SK-N-SH treated with all-trans-retinoic acid at 6 μM for 48 hours (cell line): Measurements from ENCODE around the gene KLHL20.
"Not testable (repeated sequence)": the region's sequence is repeated elsewhere in the genome, so short reads cannot be mapped to it uniquely, and the experiment has no call there.

Source experiments
- ATAC-seq: fragments of 200-7000 bp; cut with Tn5 transposase; 3 replicates; pipeline ENCODE4 v1.9.1; 2020; ENCODE audit warnings: mild to moderate bottlenecking, moderate library complexity
- ARNTL ChIP-seq: fragments of 450-650 bp; formaldehyde crosslinking; IDR thresholded peaks from 2 replicates; pipeline ENCODE4 v1.5.0; 2020; ENCODE audit warnings: low read depth, mild to moderate bottlenecking, moderate library complexity, borderline replicate concordance
- BACH2 ChIP-seq: fragments of 250-450 bp; sonication (Bioruptor Pico); IDR thresholded peaks from 2 replicates; pipeline ENCODE4 v1.9.0; 2021; ENCODE audit warnings: mild to moderate bottlenecking, borderline replicate concordance
- CSDC2 ChIP-seq: fragments of 250-450 bp; sonication (Bioruptor Pico); IDR thresholded peaks from 2 replicates; pipeline ENCODE4 v1.5.0; 2020; ENCODE audit warnings: mild to moderate bottlenecking, moderate library complexity
- ESRRG ChIP-seq: fragments of 250-450 bp; sonication (Bioruptor Pico); IDR thresholded peaks from 2 replicates; pipeline ENCODE4 v1.6.1; 2021; ENCODE audit warnings: mild to moderate bottlenecking
- GLIS3 ChIP-seq: fragments of 250-450 bp; sonication (Bioruptor Pico); IDR thresholded peaks from 2 replicates; pipeline ENCODE4 v1.5.0; 2020; ENCODE audit warnings: mild to moderate bottlenecking, moderate library complexity
- ISL1 ChIP-seq: fragments of 250-450 bp; sonication (Bioruptor Pico); IDR thresholded peaks from 2 replicates; pipeline ENCODE4 v2.1.2; 2022; ENCODE audit warnings: mild to moderate bottlenecking, moderate library complexity
- OSR1 ChIP-seq: fragments of 250-450 bp; sonication (Bioruptor Pico); IDR thresholded peaks from 2 replicates; pipeline ENCODE4 v1.8.0; 2022; ENCODE audit warnings: moderate library complexity, mild to moderate bottlenecking, inconsistent platforms
- PPARA ChIP-seq: fragments of 250-450 bp; sonication (Bioruptor Pico); IDR thresholded peaks from 2 replicates; pipeline ENCODE4 v1.5.0; 2020; ENCODE audit warnings: mild to moderate bottlenecking, borderline replicate concordance
- RARB ChIP-seq: fragments of 250-450 bp; sonication (Bioruptor Pico); IDR thresholded peaks from 2 replicates; pipeline ENCODE4 v1.8.0; 2021; ENCODE audit warnings: mild to moderate bottlenecking, moderate library complexity
- SNAI2 ChIP-seq: fragments of 250-450 bp; sonication (Bioruptor Pico); IDR thresholded peaks from 2 replicates; pipeline ENCODE4 v1.5.0; 2020; ENCODE audit warnings: mild to moderate bottlenecking, moderate library complexity
- TCF4 ChIP-seq: fragments of 250-450 bp; sonication (Bioruptor Pico); IDR thresholded peaks from 2 replicates; pipeline ENCODE4 v1.8.0; 2021; ENCODE audit warnings: mild to moderate bottlenecking, moderate library complexity, borderline replicate concordance
- TOX ChIP-seq: fragments of 250-450 bp; sonication (Bioruptor Pico); IDR thresholded peaks from 2 replicates; pipeline ENCODE4 v1.8.0; 2021; ENCODE audit warnings: mild to moderate bottlenecking, moderate library complexity, borderline replicate concordance
- ZC3H10 ChIP-seq: fragments of 250-450 bp; sonication (Bioruptor Pico); IDR thresholded peaks from 2 replicates; pipeline ENCODE4 v1.5.1; 2021; ENCODE audit warnings: mild to moderate bottlenecking, moderate library complexity
- ZFP3 ChIP-seq: fragments of 250-450 bp; sonication (Bioruptor Pico); IDR thresholded peaks from 2 replicates; pipeline ENCODE4 v1.5.0; 2020; ENCODE audit warnings: mild to moderate bottlenecking, moderate library complexity
- ZFP30 ChIP-seq: fragments of 450-650 bp; formaldehyde crosslinking; IDR thresholded peaks from 2 replicates; pipeline ENCODE4 v1.5.0; 2022; ENCODE audit warnings: mild to moderate bottlenecking, moderate library complexity
- ZNF565 ChIP-seq: fragments of 450-650 bp; formaldehyde crosslinking; conservative IDR thresholded peaks from 2 replicates; pipeline ENCODE4 v1.5.0; 2020; ENCODE audit warnings: low read depth, mild to moderate bottlenecking, moderate library complexity
- ZNF8 ChIP-seq: fragments of 450-650 bp; formaldehyde crosslinking; IDR thresholded peaks from 2 replicates; pipeline ENCODE4 v1.5.0; 2020; ENCODE audit warnings: mild to moderate bottlenecking, moderate library complexity
- TF ChIP-seq, protein P1 (sequence below): fragments of 250-450 bp; sonication (Bioruptor Pico); IDR thresholded peaks from 2 replicates; pipeline ENCODE4 v1.5.1; 2020; ENCODE audit warnings: low read depth, mild to moderate bottlenecking, moderate library complexity
- TF ChIP-seq, protein P2 (sequence below): fragments of 250-450 bp; sonication (Bioruptor Pico); IDR thresholded peaks from 2 replicates; pipeline ENCODE4 v1.8.0; 2020; ENCODE audit warnings: mild to moderate bottlenecking, moderate library complexity, borderline replicate concordance
- TF ChIP-seq, protein P3 (sequence below): fragments of 250-450 bp; sonication (Bioruptor Pico); IDR thresholded peaks from 2 replicates; pipeline ENCODE4 v1.5.1; 2021; ENCODE audit warnings: mild to moderate bottlenecking, moderate library complexity

Gene KLHL20

DNA sequence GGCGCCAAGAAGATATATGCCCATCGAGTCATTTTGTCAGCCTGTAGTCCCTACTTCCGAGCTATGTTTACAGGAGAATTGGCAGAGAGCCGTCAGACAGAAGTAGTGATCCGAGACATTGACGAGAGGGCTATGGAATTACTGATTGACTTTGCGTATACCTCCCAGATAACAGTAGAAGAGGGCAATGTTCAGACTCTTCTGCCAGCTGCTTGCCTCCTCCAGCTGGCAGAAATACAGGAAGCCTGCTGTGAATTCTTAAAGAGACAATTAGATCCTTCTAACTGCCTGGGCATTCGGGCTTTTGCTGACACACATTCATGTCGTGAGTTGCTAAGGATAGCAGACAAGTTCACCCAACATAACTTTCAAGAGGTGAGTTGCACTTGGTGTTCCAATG lies 19.1 kb downstream of the KLHL20 start (continued):
- TF ChIP-seq, protein P1, sequence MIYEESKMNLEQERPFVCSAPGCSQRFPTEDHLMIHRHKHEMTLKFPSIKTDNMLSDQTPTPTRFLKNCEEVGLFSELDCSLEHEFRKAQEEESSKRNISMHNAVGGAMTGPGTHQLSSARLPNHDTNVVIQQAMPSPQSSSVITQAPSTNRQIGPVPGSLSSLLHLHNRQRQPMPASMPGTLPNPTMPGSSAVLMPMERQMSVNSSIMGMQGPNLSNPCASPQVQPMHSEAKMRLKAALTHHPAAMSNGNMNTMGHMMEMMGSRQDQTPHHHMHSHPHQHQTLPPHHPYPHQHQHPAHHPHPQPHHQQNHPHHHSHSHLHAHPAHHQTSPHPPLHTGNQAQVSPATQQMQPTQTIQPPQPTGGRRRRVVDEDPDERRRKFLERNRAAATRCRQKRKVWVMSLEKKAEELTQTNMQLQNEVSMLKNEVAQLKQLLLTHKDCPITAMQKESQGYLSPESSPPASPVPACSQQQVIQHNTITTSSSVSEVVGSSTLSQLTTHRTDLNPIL (CRISPR knock-in tag) = no peak
- TF ChIP-seq ZFP3 (CRISPR knock-in tag) (no peak), ZFP30 (CRISPR knock-in tag) (no peak), SNAI2 (CRISPR knock-in tag) (no peak), ISL1 (no peak), ZNF8 (CRISPR knock-in tag) (no peak)

DNA sequence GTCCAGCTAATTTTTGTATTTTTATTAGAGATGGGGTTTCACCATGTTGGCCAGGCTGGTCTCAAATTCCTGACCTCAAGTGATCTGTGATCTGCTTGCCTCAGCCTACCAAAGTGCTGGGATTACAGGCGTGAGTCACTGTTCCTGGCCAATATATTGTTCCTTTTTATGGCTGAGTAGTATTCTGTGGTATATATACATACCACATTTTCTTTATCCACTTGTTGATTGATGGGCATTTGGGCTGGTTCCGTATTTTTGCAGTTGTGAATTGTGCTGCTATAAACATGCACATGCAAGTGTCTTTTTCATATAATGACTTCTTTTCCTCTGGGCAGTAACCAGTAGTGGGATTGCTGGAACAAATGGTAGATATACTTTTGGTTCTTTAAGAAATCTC lies 21.3 kb downstream of the KLHL20 start:
- not testable (repeated sequence) for ATAC-seq
- TF ChIP-seq ZNF8 (CRISPR knock-in tag) = 0 out of 2 replicates have a peak, but pooled peaks have one; percentile 41

DNA sequence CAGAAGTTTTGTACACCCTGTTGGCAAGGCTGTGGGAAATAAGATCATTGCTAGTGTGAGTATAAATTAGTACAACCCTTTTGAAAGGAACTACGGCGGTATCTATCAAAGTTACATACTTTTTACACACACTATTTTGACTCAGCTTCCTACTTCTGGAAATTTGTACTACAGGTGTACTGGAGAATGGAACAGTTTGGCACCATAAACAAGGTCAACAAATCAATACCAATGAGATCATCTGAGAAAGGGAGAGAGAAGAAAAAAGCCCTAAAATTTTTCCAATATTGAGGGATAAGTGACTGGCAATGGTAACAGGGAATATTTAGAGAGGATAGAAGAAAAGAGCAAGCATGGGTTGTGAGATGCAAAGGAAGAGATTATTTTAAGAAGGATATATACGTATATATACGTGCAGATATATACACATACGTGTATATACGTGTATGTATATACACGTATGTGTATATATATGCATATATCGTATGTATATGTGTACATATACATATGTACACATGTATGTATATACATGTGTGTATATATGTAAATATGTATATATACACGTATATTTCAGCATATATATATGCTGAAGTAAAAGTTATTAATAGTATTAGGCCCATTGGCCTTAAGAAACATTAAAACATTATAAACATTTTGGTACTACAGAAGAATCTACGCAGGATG lies 27.6 kb downstream of the KLHL20 start:
- ATAC-seq = no peak
- TF ChIP-seq ZNF565 (CRISPR knock-in tag) (no peak), OSR1 (no peak), ARNTL (CRISPR knock-in tag) (no peak), ZFP3 (CRISPR knock-in tag) (no peak), TCF4 (CRISPR knock-in tag) (no peak), GLIS3 (CRISPR knock-in tag) (no peak), BACH2 (no peak), SNAI2 (CRISPR knock-in tag) (no peak)
- TF ChIP-seq, protein P2, sequence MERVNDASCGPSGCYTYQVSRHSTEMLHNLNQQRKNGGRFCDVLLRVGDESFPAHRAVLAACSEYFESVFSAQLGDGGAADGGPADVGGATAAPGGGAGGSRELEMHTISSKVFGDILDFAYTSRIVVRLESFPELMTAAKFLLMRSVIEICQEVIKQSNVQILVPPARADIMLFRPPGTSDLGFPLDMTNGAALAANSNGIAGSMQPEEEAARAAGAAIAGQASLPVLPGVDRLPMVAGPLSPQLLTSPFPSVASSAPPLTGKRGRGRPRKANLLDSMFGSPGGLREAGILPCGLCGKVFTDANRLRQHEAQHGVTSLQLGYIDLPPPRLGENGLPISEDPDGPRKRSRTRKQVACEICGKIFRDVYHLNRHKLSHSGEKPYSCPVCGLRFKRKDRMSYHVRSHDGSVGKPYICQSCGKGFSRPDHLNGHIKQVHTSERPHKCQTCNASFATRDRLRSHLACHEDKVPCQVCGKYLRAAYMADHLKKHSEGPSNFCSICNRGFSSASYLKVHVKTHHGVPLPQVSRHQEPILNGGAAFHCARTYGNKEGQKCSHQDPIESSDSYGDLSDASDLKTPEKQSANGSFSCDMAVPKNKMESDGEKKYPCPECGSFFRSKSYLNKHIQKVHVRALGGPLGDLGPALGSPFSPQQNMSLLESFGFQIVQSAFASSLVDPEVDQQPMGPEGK (CRISPR knock-in tag) = no peak
- TF ChIP-seq, protein P1 (CRISPR knock-in tag) = no peak
- TF ChIP-seq, protein P3, sequence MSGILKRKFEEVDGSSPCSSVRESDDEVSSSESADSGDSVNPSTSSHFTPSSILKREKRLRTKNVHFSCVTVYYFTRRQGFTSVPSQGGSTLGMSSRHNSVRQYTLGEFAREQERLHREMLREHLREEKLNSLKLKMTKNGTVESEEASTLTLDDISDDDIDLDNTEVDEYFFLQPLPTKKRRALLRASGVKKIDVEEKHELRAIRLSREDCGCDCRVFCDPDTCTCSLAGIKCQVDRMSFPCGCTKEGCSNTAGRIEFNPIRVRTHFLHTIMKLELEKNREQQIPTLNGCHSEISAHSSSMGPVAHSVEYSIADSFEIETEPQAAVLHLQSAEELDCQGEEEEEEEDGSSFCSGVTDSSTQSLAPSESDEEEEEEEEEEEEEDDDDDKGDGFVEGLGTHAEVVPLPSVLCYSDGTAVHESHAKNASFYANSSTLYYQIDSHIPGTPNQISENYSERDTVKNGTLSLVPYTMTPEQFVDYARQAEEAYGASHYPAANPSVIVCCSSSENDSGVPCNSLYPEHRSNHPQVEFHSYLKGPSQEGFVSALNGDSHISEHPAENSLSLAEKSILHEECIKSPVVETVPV (CRISPR knock-in tag) = no peak

DNA sequence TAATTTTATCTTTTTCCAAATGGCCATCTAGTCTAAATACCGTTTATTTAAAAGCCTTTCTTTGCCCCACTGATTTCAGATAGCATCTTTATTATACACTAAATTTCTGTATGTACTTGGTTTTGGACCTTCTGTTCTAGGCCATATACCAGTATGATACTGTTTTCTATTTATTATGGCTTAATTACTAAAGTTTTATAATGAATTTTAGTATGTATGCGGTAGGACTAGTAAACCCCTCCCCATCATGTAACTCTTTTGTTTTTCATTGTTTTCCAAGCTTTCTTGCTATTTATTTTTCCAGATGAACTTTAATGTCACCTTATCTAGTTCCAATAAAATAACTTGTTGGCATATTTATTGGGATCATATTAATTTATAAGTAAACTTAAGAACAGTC lies 29.9 kb downstream of the KLHL20 start:
- no peak for TF ChIP-seq ZC3H10 (CRISPR knock-in tag)
- no peak for ATAC-seq

DNA sequence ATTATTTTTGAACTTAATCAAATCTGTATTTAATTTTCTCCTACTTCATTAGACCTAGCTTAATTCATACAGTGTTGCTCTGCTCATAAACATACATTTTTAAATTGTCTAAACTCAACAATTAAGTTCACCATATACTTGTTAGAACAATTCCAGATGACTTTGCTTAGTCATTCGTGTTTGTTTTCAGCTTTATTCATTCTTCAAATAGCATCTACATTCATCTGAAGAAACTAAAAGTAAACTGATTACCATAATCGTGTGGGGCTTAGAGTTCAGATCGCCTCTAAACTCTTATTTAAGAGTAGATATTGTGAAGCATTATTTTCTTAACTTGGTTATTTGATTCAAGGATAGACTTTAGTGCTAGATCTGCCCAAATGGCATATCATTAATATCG lies 34.4 kb downstream of the KLHL20 start:
- ATAC-seq = no peak

DNA sequence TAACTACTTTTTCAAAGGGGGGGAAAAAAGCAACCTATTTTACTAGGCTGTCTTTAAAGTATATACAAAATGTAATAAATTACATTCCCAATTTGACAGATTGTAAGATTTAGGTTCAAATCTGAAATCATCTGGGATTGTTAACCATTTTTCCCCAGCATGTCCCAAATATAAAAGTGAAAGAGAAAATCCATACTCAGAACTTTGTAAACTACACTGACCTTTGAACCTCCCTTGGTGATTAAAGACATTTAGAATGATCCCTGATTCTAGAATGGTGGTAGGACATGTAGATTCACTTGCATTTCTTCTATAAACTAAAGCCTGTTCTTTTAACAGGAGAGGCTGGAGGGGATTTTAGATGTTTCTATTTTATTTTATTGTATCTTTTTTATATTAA lies 39.0 kb downstream of the KLHL20 start:
- ATAC-seq = no peak
- TF ChIP-seq ARNTL (CRISPR knock-in tag) (no peak), RARB (no peak)

More for the DNA sequence above, 34.4 kb downstream of the KLHL20 start:
- TF ChIP-seq GLIS3 (CRISPR knock-in tag) = no peak
- no peak for TF ChIP-seq ARNTL (CRISPR knock-in tag)
- TF ChIP-seq CSDC2 (CRISPR knock-in tag) = no peak

DNA sequence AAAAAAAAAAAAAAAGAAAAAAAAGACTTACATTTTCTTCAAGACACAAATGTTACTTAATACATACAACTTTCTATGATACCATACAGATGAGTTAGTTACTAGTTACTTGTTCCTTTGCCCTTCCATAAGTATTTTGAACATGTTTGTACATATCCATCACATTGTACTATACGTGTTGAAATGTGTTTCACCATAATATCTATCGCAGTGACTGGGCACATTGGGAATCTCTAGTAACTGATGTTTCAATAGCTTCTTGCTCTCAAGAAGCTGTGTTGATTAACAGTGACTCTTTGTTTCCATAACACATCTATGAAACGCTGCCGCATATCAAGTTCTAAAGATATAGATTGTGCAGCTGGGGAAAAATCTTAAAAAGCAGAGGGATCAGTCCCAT lies 42.9 kb downstream of the KLHL20 start:
- no peak for ATAC-seq
- no peak for TF ChIP-seq ZFP30 (CRISPR knock-in tag)
- TF ChIP-seq PPARA (CRISPR knock-in tag) = no peak
- TF ChIP-seq GLIS3 (CRISPR knock-in tag) = no peak
- no peak for TF ChIP-seq ZC3H10 (CRISPR knock-in tag)
- no peak for TF ChIP-seq ARNTL (CRISPR knock-in tag)
- no peak for TF ChIP-seq ISL1
- TF ChIP-seq SNAI2 (CRISPR knock-in tag) = no peak
- TF ChIP-seq, protein P1 (CRISPR knock-in tag) = no peak
- TF ChIP-seq, protein P3 (CRISPR knock-in tag) = no peak
- TF ChIP-seq OSR1 = no peak
- no peak for TF ChIP-seq ZNF565 (CRISPR knock-in tag)
- TF ChIP-seq ESRRG (CRISPR knock-in tag) = no peak
- TF ChIP-seq TOX (CRISPR knock-in tag) = no peak
